ENCODE data around the gene MBNL3.
A peak's percentile ranks its signal among the peaks of the same experiment; 100 is the strongest.

MBNL3 gene

DNA sequence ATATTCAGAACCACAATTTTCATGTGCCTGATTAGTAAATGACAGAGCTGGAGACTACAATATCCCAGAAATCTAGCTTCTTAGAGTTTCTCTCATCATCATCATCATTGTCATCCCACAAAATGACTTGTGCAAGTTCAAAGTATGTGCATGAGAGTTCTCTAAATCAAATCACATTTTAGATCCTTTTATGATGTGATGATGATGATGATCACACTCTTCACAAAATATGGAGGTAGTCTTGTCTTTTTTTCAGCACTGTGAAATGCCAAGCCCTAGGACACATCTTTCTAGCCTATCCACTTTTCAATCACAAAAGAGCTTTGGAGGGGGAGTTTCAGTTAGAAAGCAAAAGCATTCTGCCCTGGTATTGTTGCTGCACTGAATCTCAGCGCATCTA, 7.4 kb downstream of the MBNL3 start:
- DNase-seq (ENCODE audit: extremely low read depth, low read depth) = no peak
- TF ChIP-seq CTCF (IDR thresholded peaks at IDR 0.05; ENCODE audit: low read depth, low read length) = no peak

DNA sequence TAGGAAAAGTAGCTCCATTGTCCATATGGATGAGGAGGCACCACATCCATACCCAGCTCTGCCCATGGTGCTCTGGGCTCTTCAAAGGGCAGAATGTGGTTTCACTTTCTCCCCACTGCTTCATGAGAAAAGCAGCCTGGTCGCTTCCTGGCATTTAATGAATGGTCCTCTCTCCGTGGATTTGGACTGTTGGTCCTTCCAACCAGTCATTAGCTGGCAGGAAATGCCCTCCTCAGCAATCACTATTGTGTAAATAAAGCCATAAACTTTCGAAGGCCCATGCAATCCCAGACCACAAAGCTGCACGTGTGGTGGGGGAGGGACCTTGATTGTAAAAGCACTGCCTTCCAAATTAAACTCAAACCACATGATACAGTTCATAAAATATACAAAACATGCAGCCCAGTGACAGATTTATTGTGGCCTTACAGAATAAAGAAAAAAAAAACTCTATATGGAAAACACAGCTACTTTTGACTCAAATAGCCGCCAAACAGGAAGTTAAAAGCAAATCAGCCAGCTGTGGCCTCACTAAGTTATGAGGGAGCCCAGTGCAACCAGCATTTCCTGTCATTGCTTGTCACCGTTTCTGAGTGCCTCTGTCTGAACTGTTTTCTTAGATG, 8.1 kb downstream of the MBNL3 start:
- no peak for TF ChIP-seq CTCF (IDR thresholded peaks at IDR 0.05; ENCODE audit: low read depth, low read length)
- peak; percentile 64 for DNase-seq (ENCODE audit: extremely low read depth, low read depth)

GRCh38 chrX:132474544-132475248, 14.1 kb downstream of the MBNL3 start:
- no peak for DNase-seq (ENCODE audit: extremely low read depth, low read depth)
- no peak for TF ChIP-seq CTCF (IDR thresholded peaks at IDR 0.05; ENCODE audit: low read depth, low read length)

DNA sequence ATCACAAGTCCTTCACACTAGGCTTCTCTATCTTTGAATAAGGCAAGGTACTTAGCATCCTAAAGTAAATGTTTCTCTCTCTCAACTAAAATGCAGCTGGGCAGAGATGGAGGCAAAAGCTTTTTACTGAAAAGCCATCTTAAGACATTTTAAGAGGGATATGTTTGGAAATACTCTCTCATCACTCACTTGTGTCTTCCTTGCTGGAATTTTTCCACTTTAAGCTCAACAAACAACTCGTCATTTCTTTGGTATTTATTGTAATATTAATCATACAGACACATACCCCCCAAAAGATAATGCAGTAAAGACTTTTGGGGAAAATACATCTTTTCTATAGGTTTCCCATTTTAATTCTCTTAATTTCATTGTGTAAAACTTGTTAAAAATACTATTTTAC, 16.4 kb downstream of the MBNL3 start:
- no peak for DNase-seq (ENCODE audit: extremely low read depth, low read depth)
- TF ChIP-seq CTCF (IDR thresholded peaks at IDR 0.05; ENCODE audit: low read depth, low read length) = no peak

GRCh38 chrX:132470831-132471230, 18.0 kb downstream of the MBNL3 start:
- TF ChIP-seq CTCF (IDR thresholded peaks at IDR 0.05; ENCODE audit: low read depth, low read length) = no peak
- no peak for DNase-seq (ENCODE audit: extremely low read depth, low read depth)

DNA sequence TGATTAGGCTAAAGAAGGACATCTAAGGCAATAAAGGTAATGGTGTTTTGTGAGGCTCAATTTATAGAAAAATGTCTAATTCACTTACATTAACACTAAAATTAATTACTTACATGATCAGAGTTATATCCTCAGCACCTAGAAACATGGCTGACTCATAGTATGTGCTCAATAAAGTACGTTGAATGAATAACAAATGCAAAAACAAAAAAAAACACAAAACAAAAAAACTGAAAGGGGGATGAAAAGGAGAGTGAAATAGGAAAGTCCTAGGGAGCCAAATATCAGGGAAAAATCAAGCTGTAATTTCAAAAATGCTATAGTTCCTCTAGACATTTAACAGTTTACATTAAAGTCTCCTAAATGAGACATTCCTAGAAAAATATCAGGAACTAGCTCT, 18.7 kb downstream of the MBNL3 start:
- DNase-seq (ENCODE audit: extremely low read depth, low read depth) = no peak
- TF ChIP-seq CTCF (IDR thresholded peaks at IDR 0.05; ENCODE audit: low read depth, low read length) = no peak

DNA sequence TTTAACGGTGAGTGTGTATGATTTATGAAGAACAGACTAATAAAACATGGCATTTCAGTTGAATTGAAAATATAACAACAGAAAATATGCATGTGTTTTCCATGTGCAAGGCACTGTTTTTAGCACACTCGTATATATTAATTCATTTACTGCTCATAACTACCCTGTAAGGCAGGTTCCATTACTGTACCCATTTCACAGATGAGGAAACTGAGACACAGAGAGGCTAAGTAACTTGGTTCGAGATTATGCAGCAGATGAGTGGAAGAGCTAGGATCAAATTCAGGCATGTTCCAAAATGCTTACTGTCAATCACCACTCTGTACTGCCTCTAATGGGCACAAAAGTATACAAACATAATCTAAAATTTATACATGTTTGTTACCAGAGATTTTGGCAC, 20.4 kb downstream of the MBNL3 start:
- no peak for DNase-seq (ENCODE audit: extremely low read depth, low read depth)
- no peak for TF ChIP-seq CTCF (IDR thresholded peaks at IDR 0.05; ENCODE audit: low read depth, low read length)

All from AG09319 (cell line).